HG03060 (cell line): Measurements from ENCODE around the gene PIK3R5.

ENCODE experiments used
- ATAC-seq: cut with Tn5 transposase; IDR thresholded peaks from one replicate; pipeline ENCODE4 v1.9.1; 2021; ENCODE audit warnings: low read depth, moderate number of reproducible peaks; ENCODE audit not compliant: unreplicated experiment

The PIK3R5 gene

DNA sequence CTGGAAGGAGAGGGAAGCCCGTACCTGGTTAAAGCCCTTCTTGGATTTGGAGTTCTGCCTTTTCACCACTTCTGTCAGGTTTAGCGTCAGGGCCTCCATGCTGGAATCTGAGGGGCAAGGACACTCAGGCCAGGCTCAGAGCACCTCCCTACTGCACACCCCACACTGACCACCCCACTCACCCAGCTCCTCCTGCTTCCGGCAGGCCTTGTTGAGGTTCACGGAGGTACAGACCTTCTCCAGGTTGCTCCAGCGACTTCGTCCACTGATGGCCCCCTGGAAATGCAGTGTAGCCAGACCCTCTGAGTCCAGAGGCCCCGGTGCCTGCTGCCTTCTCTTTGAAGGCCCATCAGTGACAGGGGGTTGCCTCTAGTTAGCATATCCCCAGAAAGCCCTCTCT is 83.9 kb downstream of the PIK3R5 start:
- no peak for ATAC-seq

DNA sequence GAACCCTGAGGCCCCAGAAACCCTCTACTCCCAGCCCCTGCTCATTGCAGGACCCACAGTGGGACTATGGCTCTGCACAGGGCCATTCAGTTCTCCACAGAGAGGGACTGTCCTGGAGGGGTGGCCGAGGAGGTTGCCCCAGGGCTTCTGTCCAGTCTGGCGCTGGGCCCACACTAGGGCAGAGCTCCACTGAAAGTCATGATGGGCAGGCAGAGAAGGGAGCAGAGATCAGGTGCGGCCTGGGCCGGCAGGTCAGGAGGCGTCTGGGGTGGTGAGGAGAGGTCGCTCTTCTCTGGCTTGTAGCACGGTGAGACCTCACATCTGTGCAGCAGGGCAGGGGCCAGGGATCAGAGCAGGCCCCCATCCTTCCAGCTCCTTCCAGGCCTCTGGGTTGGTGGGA is 85.0 kb downstream of the PIK3R5 start:
- no peak for ATAC-seq

DNA sequence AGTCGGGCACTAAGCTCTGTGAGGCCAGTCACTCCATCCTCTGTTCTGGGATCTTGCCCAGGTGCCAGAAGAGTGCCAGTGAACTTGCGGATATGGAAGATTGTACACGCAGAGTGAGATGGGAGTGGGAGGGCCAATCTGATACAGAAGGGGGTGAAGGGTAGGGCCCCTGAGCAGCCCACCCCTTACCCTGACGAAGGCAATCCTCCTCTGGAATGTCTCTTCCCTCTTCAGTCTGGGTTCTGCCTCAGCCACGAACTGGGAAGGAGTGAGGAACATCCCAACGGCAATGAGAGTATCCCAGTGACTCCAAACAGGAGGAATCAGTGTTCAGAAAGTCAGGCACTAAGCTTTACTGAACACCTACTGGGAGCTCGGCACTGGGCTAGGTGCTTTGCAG is 86.1 kb downstream of the PIK3R5 start:
- no peak for ATAC-seq

DNA sequence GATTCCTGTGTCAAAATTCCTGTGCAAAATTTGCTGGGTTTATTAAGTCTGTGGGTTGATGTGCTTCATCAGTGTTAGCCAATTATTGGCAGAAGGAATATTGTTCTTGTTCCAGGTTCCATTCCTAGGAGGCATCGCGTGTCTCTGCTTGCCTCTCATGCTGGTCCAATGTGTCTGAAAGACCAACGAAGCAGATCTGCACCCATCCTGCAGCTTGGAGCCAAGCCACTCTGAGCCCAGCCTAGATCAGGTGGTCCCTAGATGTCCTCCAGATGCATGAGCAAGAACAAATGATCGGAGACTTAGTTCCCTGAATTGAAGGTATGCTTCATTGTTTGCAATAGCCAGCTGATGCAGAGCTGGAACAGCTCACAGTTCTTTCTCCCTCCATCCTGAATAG is 87.5 kb downstream of the PIK3R5 start:
- ATAC-seq = no peak

DNA sequence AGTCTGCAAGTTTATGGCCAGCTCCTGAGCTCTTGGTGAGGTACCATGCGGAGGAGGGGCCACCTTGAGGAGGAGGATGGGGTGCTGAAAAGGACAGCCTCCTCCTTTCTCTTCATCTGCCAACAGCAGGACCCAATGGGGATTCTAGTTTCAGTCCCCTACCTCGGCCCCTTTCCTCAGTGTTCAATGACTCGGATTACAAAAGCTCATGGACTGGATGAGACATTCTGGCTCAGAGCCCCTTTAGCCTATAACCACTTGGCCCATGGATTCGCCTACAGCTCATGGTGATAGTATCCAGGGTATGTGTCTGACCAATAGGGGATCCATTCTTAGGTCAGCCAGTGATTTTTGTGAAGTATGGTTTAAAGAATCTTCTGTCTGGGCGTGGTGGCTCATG is 89.5 kb downstream of the PIK3R5 start:
- ATAC-seq = no peak

DNA sequence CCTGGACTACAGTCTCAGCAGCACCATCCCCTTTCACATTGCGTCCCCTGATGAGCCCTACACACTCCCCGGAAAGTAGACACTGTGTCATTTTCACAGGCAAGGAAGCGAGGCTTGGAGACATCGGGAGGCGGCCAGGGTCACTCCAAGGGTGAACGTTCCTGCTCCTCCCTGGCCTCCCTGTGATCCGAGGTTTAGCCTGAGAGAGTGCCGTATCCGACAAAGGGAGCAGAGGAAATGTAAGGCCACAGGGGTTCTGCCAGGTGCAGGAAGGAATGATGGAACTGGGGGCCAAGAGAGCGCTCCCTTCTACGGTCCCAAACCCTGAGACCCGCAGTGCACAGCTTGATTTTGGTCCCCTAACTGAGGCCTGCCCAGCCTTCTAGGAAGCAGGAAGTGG is 90.1 kb downstream of the PIK3R5 start:
- ATAC-seq = no peak

DNA sequence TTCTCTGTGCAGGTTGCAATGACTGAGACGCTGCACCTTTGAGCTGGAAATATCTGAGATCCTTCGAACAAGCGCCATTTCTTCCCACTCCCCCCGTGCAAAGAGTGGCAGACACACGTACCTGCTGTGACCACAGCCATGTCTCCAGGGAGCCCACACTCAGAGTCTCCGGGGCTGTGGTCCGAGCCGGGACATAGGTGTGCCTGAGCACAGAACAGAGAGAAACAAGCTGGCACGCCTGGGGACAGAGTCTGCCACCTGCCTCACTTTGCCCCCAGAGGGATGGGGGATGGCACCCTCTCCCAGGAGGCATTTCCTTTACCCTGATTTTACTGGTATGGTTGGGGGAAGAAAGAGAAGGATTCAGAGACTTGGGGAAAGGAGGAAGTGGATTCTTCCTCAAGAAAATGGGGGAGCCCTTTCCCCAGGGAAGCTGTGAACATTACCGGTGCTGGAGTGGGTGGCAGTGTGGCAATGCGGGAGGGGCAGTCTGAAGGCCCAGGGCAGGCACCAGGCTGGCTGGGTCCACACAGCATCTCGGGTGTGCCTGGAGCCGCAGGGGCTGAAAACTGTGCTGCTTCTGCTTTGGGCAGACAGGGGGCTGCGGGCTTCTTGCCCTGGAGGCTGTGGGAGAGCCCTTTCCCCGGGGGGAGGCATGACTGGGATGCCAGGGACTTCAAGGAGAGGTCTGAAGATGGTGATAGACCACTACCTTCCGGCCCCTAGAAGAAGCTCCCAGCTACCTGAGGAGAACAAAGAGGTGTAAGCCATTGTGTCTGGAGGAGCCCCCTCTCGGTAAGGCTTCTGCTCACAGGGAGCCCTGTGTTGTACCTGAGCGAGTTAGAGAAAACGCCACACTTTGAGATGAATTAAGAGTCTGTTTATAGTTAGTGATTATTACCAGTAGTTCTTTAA is 91.4 kb downstream of the PIK3R5 start:
- ATAC-seq = no peak

- no peak for ATAC-seq
Measured at GRCh38 chr17:8872705-8873435, 92.6 kb downstream of the PIK3R5 start.

- no peak for ATAC-seq
Measured at GRCh38 chr17:8872036-8872704, 93.3 kb downstream of the PIK3R5 start.

GRCh38 chr17:8871081-8871581 is 94.4 kb downstream of the PIK3R5 start:
- no peak for ATAC-seq

DNA sequence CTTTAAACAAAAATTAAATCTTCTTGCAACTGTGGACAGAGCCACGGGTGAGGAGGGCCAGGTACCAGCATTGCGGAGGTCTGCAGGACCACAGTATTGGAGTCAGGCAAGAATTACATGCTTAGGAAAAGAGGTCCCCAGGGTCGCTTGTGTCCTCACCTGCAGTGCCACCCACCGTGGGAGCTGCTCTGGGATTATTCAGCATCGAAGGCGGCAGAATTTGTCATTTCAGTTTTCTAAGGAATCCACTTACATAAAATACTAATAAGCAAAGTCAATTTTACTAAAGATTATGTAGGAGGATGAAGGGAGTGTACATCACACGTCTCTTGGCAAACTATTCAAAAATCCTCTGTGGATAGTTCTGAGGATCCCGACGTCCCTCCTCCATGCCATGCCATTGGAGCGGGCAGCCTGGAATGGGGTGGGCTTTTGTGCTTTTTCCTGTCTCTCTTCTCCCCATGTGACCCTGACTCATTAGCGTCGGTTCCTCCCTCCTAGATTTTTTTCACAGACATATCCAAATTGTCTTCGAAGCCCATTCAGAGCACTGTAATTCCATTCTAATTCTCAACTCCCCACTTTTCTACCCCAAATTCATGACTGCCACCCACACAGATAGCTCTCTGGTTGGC is 95.0 kb downstream of the PIK3R5 start:
- no peak for ATAC-seq

GRCh38 chr17:8869114-8869815 is 96.2 kb downstream of the PIK3R5 start:
- ATAC-seq = no peak

GRCh38 chr17:8868529-8868951 is 97.0 kb downstream of the PIK3R5 start:
- ATAC-seq = no peak

DNA sequence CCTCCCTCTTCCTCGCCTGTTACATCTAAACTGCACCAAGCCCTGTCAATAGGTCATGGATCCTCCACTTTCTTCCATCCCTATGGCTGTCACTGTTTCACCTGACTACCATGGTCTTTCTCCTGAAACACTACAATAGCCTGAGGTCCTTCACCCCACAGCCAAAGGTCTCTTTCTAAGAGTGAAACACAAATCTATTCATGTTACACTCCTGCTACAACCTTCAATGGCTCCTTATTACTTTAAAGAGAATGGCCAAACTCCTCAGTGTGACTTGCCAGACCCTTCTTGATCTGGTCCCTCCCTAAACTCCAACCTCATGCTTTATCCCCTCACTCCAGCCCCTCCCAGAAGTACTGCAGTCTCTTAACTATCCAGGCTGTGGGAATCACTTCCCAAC is 97.4 kb downstream of the PIK3R5 start:
- ATAC-seq = no peak

DNA sequence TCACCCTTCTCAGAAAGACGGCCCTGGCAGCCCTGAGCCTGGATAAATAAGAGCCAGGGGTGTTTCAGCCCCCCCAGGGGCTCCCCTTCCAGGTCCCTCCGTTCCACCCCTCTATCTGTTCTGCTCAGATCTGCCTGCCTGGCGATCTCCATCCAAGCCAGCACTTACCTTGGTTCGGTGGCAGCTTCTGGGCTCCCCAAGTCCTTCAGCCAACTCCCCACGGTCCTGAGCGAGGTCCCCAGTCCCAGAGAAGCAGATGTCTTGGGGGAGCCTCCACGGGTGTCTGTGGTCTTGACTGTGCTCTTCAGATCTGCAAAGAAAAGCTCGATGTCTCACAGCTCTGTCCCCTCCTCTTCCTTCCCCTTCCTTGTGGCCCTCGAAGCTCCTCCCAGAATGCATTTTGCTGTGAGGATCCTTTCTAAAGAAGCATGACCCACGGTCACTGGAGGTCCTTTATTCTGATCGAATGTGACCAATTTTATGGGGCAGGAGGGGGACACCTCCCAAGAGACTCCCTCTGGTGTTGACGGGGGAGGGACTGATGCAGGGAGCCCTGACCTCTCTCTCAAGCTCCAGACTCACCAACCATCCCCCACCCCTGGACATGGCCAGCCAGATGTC is 98.0 kb downstream of the PIK3R5 start, which contains the start of gene PIK3R6:
Gene PIK3R6 (minus strand): TSS at position 314 of the 621 bp plus-strand sequence. CDS start 17,880 bp downstream, outside the sequence.
- ATAC-seq = no peak

GRCh38 chr17:8865811-8866210 is 99.7 kb downstream of the PIK3R5 start:
- no peak for ATAC-seq

GRCh38 chr17:8865385-8865784 is 100.1 kb downstream of the PIK3R5 start:
- ATAC-seq = no peak

- ATAC-seq = no peak
Measured at GRCh38 chr17:8862213-8863056, 103.1 kb downstream of the PIK3R5 start.
